ENCODE results near the gene SPAG8.

SPAG8 gene

DNA sequence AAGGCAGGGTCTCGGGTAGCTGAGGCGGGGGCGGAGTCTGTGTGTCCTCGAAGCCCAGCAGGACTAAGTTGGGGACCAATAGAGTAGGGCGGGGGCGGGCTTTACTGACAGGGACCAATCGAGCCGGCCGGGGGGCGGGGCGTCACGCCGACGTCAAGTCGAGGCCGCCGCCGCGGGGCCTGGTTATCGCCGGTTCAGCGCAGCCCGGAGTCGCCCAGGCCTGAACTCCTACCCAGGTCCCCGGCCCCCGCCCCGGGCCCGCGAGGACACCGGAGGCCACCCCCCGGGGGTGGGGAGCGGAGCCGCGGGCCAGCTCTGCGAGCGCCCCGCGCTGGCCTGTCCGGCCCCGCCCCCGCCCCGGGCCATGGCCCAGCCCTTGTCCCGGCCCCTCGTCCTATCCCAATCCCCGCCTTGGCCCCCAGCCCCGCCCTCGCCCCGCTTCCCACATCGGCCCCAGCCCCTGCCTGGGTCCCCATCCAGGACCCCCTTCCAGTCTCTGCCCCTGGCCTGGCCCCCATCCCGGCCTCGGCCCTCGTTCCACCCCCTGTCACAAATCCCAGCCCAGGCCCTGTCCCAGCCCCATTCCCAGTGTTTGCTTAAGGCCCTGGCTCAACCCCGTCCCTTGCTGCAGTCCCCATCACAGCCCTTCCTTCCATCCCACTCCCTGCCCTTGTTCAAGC is 17.2 kb upstream of the SPAG8 start, which contains the start of gene TMEM8B:
Gene TMEM8B, plus strand, starts transcription at position 145 of the 680 bp plus-strand sequence. Its CDS starts 220 bp downstream, at position 365.
- Histone ChIP-seq H3K36me3 (no peaks in the 10 kb centered on the region), H3K4me3 (ENCODE audit: low read depth in 1 of 2, low read length in 1 of 2) (peak within 1 kb of the TSS; percentile 69 to 83), H3K4me1 (ENCODE audit: control insufficient read depth in 1 of 2, insufficient read depth in 1 of 2, low read depth in 1 of 2, low read length in 1 of 2) (peaks cover 28 to 39% of the 10 kb centered on the region in 2 experiments), H3K27ac (peak within 1 kb of the TSS; percentile 55), H3K27me3 (peaks cover 63% of the 10 kb centered on the region), H3K9me3 (no peaks in the 10 kb centered on the region)
- TF ChIP-seq, protein P1, sequence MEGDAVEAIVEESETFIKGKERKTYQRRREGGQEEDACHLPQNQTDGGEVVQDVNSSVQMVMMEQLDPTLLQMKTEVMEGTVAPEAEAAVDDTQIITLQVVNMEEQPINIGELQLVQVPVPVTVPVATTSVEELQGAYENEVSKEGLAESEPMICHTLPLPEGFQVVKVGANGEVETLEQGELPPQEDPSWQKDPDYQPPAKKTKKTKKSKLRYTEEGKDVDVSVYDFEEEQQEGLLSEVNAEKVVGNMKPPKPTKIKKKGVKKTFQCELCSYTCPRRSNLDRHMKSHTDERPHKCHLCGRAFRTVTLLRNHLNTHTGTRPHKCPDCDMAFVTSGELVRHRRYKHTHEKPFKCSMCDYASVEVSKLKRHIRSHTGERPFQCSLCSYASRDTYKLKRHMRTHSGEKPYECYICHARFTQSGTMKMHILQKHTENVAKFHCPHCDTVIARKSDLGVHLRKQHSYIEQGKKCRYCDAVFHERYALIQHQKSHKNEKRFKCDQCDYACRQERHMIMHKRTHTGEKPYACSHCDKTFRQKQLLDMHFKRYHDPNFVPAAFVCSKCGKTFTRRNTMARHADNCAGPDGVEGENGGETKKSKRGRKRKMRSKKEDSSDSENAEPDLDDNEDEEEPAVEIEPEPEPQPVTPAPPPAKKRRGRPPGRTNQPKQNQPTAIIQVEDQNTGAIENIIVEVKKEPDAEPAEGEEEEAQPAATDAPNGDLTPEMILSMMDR (IDR thresholded peaks at IDR 0.05), result no peak

DNA sequence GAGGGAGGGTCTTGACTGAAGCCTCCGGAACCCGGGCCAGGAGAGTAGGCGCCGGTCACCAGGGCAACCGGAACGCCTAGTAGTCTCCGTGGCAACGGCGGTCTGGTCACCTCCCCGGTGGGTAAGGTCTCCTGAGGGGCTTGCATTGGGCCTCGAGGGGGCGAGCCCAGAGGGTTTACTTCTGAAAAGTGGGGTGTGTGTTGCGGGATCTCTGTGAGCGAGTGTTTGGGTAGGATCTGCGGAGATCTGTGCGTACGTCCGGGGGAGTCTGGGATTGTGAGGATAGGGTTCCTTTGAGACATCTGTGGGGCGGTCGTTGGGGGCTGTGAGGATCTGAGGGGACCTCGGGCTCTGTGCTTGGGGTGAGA is 16.6 kb upstream of the SPAG8 start, which contains the start of gene FAM221B:
Gene FAM221B, minus strand, starts transcription at position 17 of the 368 bp plus-strand sequence. CDS start 2,571 bp downstream, outside the sequence.
- peaks cover 63% of the 10 kb centered on the region for H3K27me3 ChIP-seq
- TF ChIP-seq, protein P1 (IDR thresholded peaks at IDR 0.05), result no peak
- H3K4me3 ChIP-seq (ENCODE audit: low read depth in 1 of 2, low read length in 1 of 2), result peak within 1 kb of the TSS; percentile 69 to 83
- no peaks in the 10 kb centered on the region for H3K36me3 ChIP-seq
- no peaks in the 10 kb centered on the region for H3K9me3 ChIP-seq
- H3K4me1 ChIP-seq (ENCODE audit: control insufficient read depth in 1 of 2, insufficient read depth in 1 of 2, low read depth in 1 of 2, low read length in 1 of 2), result peaks cover 23 to 34% of the 10 kb centered on the region in 2 experiments
- peak within 1 kb of the TSS; percentile 55 for H3K27ac ChIP-seq

DNA sequence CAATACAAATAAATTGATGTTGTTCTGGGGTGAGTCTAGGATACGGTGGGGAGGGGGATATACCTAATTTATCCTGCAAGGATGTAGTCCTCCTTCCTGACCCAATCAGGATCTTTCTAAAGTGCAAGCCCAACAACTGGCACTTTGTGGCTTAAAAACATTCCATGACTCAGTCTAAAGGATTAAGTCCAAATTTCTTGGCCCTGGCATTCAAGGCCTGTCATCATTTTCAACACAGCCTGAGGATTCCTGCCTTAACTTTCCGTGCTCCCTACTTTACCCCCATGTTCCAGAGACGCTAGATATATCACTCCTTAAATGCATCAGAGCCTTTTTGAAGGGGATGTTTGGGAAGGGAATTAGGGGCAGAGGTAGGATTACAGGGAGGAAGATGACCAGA is 15.4 kb upstream of the SPAG8 start:
- no peak overlapping the region for H3K27ac ChIP-seq
- no peaks in the 10 kb centered on the region for H3K36me3 ChIP-seq
- no peaks in the 10 kb centered on the region for H3K9me3 ChIP-seq
- H3K4me3 ChIP-seq (ENCODE audit: low read depth in 1 of 2, low read length in 1 of 2), result no peak overlapping the region
- peaks cover 67% of the 10 kb centered on the region for H3K27me3 ChIP-seq
- H3K4me1 ChIP-seq (ENCODE audit: control insufficient read depth in 1 of 2, insufficient read depth in 1 of 2, low read depth in 1 of 2, low read length in 1 of 2), result peaks cover 12 to 22% of the 10 kb centered on the region in 2 experiments
- TF ChIP-seq, protein P1 (IDR thresholded peaks at IDR 0.05), result no peak

DNA sequence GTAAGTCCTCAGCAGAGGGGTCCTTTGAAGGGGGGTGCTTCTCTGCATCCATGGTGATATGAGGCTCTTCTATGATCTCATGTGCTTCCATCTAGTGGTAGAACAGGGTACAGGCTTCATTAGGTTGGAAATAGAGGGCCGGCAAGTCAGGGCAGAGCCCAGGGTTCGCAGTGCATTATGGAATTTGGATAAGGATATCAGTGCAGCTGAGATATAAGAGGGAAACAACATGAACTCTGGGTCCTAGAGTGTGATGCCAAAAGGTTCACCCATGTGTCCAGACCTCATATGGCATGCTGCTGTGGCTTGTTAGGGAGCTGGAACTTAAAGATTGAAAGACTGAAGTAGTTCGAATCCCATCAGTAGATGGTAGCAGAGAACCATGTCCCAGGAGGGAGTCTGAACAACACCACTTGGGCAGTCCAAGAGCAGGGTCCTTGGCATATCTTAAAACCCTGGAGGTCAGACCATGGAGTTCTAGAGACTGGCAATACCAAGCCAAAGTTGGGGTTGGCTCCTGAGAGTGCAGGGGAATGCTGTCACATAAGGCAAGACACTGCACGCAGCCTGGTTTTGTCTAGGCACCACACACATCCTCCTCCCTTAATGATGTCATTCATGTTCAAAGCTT is 14.1 kb upstream of the SPAG8 start:
- TF ChIP-seq, protein P1 (IDR thresholded peaks at IDR 0.05), result peak; percentile 64
- H3K4me3 ChIP-seq (ENCODE audit: low read depth in 1 of 2, low read length in 1 of 2), result no peak overlapping the region
- no peaks in the 10 kb centered on the region for H3K36me3 ChIP-seq
- H3K27me3 ChIP-seq, result peaks cover 56% of the 10 kb centered on the region
- H3K9me3 ChIP-seq, result no peaks in the 10 kb centered on the region
- no peak overlapping the region for H3K27ac ChIP-seq
- peaks cover 12 to 14% of the 10 kb centered on the region in 2 experiments for H3K4me1 ChIP-seq (ENCODE audit: control insufficient read depth in 1 of 2, insufficient read depth in 1 of 2, low read depth in 1 of 2, low read length in 1 of 2)

DNA sequence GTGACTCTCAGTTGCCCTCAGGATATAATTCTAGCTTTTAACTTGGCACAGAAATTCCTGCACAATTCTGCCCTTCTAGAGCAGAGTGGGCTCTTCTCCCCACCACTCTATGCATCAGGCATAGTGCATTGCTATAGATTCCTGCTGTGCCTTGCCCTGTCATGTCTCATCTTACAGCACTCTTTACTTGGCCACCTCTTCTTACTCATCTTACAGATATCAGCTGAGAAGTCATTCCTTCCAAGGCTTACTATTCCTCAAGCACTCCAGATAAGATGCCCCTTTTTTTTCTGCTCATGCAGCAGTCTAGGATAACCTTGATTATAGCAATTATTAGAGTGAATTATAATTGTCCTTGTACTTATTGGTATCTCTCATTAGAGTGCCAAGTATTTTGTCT is 10.9 kb upstream of the SPAG8 start:
- Histone ChIP-seq H3K36me3 (no peaks in the 10 kb centered on the region), H3K27ac (no peak overlapping the region), H3K9me3 (no peaks in the 10 kb centered on the region), H3K27me3 (peaks cover 38% of the 10 kb centered on the region), H3K4me1 (ENCODE audit: control insufficient read depth in 1 of 2, insufficient read depth in 1 of 2, low read depth in 1 of 2, low read length in 1 of 2) (no peaks in the 10 kb centered on the region), H3K4me3 (ENCODE audit: low read depth in 1 of 2, low read length in 1 of 2) (no peak overlapping the region)
- TF ChIP-seq, protein P1 (IDR thresholded peaks at IDR 0.05), result no peak
